PC-3 (cell line): ENCODE results near the gene KCTD10. TPM values are rescaled to one million over a fixed set of nuclear protein-coding genes. Genes with fewer than 3 reads are reported as not detected.
"Not testable (repeated sequence)": the region's sequence is repeated elsewhere in the genome, so short reads cannot be mapped to it uniquely, and the experiment has no call there.

Source experiments
- ATAC-seq: fragments of 200-7000 bp; cut with Tn5 transposase; 2 replicates; pipeline ENCODE4 v1.9.1; 2020; ENCODE audit warnings: mild to moderate bottlenecking, moderate library complexity
- BruUV-seq: library from RNA; stranded (reverse); fragments of 400-500 nt; replicated peaks from 2 replicates; lab custom pipeline; 2021; lab: Mats Ljungman, UMichigan
- CTCF ChIA-PET: fragments of 300-600 bp; sonication (Branson Sonifier 250); formaldehyde crosslinking; loops from one replicate; lab custom pipeline; 2022; ENCODE audit warnings: antibody characterized with exemption; lab: Charles Lee
- POLR2A ChIA-PET: fragments of 300-600 bp; sonication (Branson Sonifier 250); formaldehyde crosslinking; loops from one replicate; lab custom pipeline; 2022; ENCODE audit warnings: antibody characterized with exemption; ENCODE audit not compliant: unreplicated experiment; lab: Charles Lee
- DNase-seq: peaks from one replicate; pipeline ENCODE4 v3.0.0-alpha.2; 2015
- H2AFZ ChIP-seq: fragments of 300-600 bp; sonication (generic); 2 replicates; pipeline ENCODE4 v1.6.0; 2016; ENCODE audit warnings: antibody characterized with exemption, low read length
- H3F3A ChIP-seq: fragments of 300-600 bp; sonication (generic); one replicate; pipeline ENCODE4 v1.6.0; 2017; ENCODE audit warnings: antibody characterized with exemption, low read length, control low read depth, mild to moderate bottlenecking; ENCODE audit not compliant: unreplicated experiment
- H3K27ac ChIP-seq: fragments of 300-600 bp; sonication (generic); 2 replicates; pipeline ENCODE4 v1.5.1; 2016; ENCODE audit warnings: mild to moderate bottlenecking, low read length
- H3K27me3 ChIP-seq: fragments of 300-600 bp; sonication (generic); 2 replicates; pipeline ENCODE4 v1.6.1; 2016; ENCODE audit warnings: low read length, mixed read lengths
- H3K36me3 ChIP-seq: fragments of 300-600 bp; sonication (generic); 2 replicates; pipeline ENCODE4 v1.6.1; 2016; ENCODE audit warnings: low read depth, mixed run types, low read length, mixed read lengths
- H3K4me1 ChIP-seq: fragments of 300-600 bp; sonication (generic); 2 replicates; pipeline ENCODE4 v1.5.1; 2016; ENCODE audit warnings: low read length; ENCODE audit not compliant: insufficient read depth
- H3K4me2 ChIP-seq: fragments of 300-600 bp; sonication (generic); 2 replicates; pipeline ENCODE4 v1.6.0; 2016; ENCODE audit warnings: low read length
- H3K4me3 ChIP-seq: fragments of 300-600 bp; sonication (generic); 2 replicates; pipeline ENCODE4 v1.5.1; 2016; ENCODE audit warnings: mild to moderate bottlenecking, low read length, mixed read lengths
- H3K79me2 ChIP-seq: fragments of 300-600 bp; sonication (generic); 2 replicates; pipeline ENCODE4 v1.6.1; 2017; ENCODE audit warnings: low read length, mixed read lengths
- H3K9ac ChIP-seq: fragments of 300-600 bp; sonication (generic); 2 replicates; pipeline ENCODE4 v1.6.0; 2016; ENCODE audit warnings: mild to moderate bottlenecking, low read length
- H3K9me2 ChIP-seq: fragments of 300-600 bp; sonication (generic); replicated peaks from 2 replicates; pipeline ENCODE4 v1.6.1; 2016; ENCODE audit warnings: mixed run types, low read length, mixed read lengths
- H3K9me3 ChIP-seq: fragments of 300-600 bp; sonication (generic); 2 replicates; pipeline ENCODE4 v1.6.1; 2016; ENCODE audit warnings: low read length, mixed read lengths
- H4K20me1 ChIP-seq: fragments of 300-600 bp; sonication (generic); 2 replicates; pipeline ENCODE4 v1.6.1; 2016; ENCODE audit warnings: low read length, mixed read lengths
- CTCF ChIP-seq: fragments of 300-600 bp; sonication (generic); conservative IDR thresholded peaks from 2 replicates; pipeline ENCODE4 v1.5.1; 2017; ENCODE audit warnings: antibody characterized with exemption, low read depth, mild to moderate bottlenecking, low read length
- EZH2 ChIP-seq: fragments of 300-600 bp; sonication (generic); IDR thresholded peaks from one replicate; pipeline ENCODE4 v1.6.1; 2017; ENCODE audit warnings: antibody characterized with exemption, mild to moderate bottlenecking, low read length; ENCODE audit not compliant: unreplicated experiment
- EZH2phosphoT487 ChIP-seq: fragments of 300-600 bp; sonication (generic); IDR thresholded peaks from 2 replicates; pipeline ENCODE4 v1.6.1; 2018; ENCODE audit warnings: mild to moderate bottlenecking, antibody characterized with exemption, low read length, borderline replicate concordance
- intact Hi-C: fragments of 100-400 bp; cut with micrococcal nuclease; formaldehyde crosslinking; loops from 2 replicates; pipeline ENCODE4 v1.9.0; 2023
- total RNA-seq: library from RNA; depleted of rRNA; stranded (reverse); fragments of >200 nt; gene quantifications from 2 replicates; pipeline ENCODE4 v1.2.3, GENCODE V29; 2014

KCTD10 gene
- total RNA-seq, 1 experiment from 2014 or later, result 42.3 TPM

GRCh38 chr12:109432431-109432830 is 44.7 kb downstream of the KCTD10 start:
- ATAC-seq (peak; percentile 27), DNase-seq (peak; percentile 23)
- Histone ChIP-seq H3K27ac (no peak overlapping the region), H3K9ac (no peak overlapping the region), H4K20me1 (no peaks in the 10 kb centered on the region), H3K9me2 (no peaks in the 10 kb centered on the region), H3K27me3 (no peaks in the 10 kb centered on the region), H3K79me2 (no peaks in the 10 kb centered on the region), H3K36me3 (no peaks in the 10 kb centered on the region), H3K4me2 (peak overlapping the region; percentile 29), H2AFZ (peak overlapping the region; percentile 72), H3K9me3 (no peaks in the 10 kb centered on the region), H3K4me3 (no peak overlapping the region), H3F3A (no peaks in the 10 kb centered on the region), H3K4me1 (peaks cover 4% of the 10 kb centered on the region)
- ChIA-PET POLR2A (no interaction called here), CTCF (interaction anchor here (0.5 to 1.5 kb wide), 7 partner anchors 10 to 341 kb away, joined by 3 to 16 read pairs (median 4); partner anchors contain the start of gene MVK)
- intact Hi-C loops, result loop anchor here (1.0 to 5.0 kb wide), 3 partner anchors 31 to 60 kb away; no protein-coding TSS in a partner anchor
- no TSS peak for BruUV-seq
- no peak for TF ChIP-seq CTCF
- TF ChIP-seq EZH2phosphoT487, result no peak
- TF ChIP-seq EZH2, result no peak

GRCh38 chr12:109430244-109430643 is 46.9 kb downstream of the KCTD10 start:
- Histone ChIP-seq H3K27me3 (no peaks in the 10 kb centered on the region), H3K4me1 (peaks cover 4% of the 10 kb centered on the region), H3K4me3 (no peak overlapping the region), H3F3A (no peaks in the 10 kb centered on the region), H3K27ac (no peak overlapping the region), H3K36me3 (no peaks in the 10 kb centered on the region), H4K20me1 (no peaks in the 10 kb centered on the region), H3K79me2 (no peaks in the 10 kb centered on the region), H3K4me2 (no peak overlapping the region), H3K9me3 (no peaks in the 10 kb centered on the region), H3K9ac (no peak overlapping the region), H2AFZ (no peak overlapping the region), H3K9me2 (no peaks in the 10 kb centered on the region)
- TF ChIP-seq EZH2, result no peak
- TF ChIP-seq EZH2phosphoT487, result no peak
- no peak for TF ChIP-seq CTCF
- no peak for DNase-seq
- POLR2A ChIA-PET, result no interaction called here
- no peak for ATAC-seq
- BruUV-seq, result no TSS peak
- CTCF ChIA-PET, result interaction anchor here (0.6 kb wide), 1 partner anchor 16 kb away, joined by 4 read pairs; no protein-coding TSS in a partner anchor
- intact Hi-C loops, result loop anchor here (5.0 kb wide), 1 partner anchor 62 kb away; no protein-coding TSS in a partner anchor

GRCh38 chr12:109428804-109429203 is 48.3 kb downstream of the KCTD10 start:
- H3K9me3 ChIP-seq, H3K4me1 ChIP-seq, H3K9me2 ChIP-seq, H2AFZ ChIP-seq, ATAC-seq, H3K27ac ChIP-seq, BruUV-seq, H3K36me3 ChIP-seq, H3K9ac ChIP-seq, H3K27me3 ChIP-seq, H3K4me3 ChIP-seq, DNase-seq, H3F3A ChIP-seq, H3K79me2 ChIP-seq, H4K20me1 ChIP-seq, POLR2A ChIA-PET, H3K4me2 ChIP-seq: not testable (repeated sequence)
- intact Hi-C loops, result loop anchor here (1.0 to 2.0 kb wide), 2 partner anchors 16 to 346 kb away; no protein-coding TSS in a partner anchor
- CTCF ChIA-PET, result interaction anchor here (1.4 kb wide), 1 partner anchor 346 kb away, joined by 5 read pairs; no protein-coding TSS in a partner anchor
